Fibroblast of skin of left biceps (primary cell): ENCODE measurements around the gene MRPS15.
"Not testable (repeated sequence)": the region's sequence is repeated elsewhere in the genome, so short reads cannot be mapped to it uniquely, and the experiment has no call there.

ENCODE experiments used
- DNase-seq, 2 experiments: peaks; one replicate each; pipeline ENCODE4 v3.0.0-alpha.2; 2013; ENCODE audit warnings: low read depth in 2 of 2

The MRPS15 gene

DNA sequence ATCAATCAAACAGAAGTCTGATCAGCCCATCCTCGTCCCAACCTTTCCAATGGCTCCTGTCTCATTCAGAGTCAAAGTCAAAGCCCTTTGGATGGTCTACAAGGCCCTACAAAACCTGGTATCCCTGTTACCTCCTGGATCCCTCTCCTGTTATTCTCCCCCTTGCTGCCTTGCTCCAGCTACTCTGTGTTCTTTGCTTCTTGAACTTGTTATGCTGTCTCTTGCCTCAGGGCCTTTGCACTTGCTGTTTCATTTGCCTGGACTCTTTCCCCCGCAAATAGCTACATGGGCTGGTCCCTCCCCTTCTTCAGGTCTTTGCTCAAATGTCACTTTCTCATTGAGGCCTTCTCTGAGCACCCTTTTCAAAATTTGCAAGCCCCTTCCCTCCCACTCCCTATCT, 19.9 kb upstream of the MRPS15 start:
- no peak for DNase-seq

DNA sequence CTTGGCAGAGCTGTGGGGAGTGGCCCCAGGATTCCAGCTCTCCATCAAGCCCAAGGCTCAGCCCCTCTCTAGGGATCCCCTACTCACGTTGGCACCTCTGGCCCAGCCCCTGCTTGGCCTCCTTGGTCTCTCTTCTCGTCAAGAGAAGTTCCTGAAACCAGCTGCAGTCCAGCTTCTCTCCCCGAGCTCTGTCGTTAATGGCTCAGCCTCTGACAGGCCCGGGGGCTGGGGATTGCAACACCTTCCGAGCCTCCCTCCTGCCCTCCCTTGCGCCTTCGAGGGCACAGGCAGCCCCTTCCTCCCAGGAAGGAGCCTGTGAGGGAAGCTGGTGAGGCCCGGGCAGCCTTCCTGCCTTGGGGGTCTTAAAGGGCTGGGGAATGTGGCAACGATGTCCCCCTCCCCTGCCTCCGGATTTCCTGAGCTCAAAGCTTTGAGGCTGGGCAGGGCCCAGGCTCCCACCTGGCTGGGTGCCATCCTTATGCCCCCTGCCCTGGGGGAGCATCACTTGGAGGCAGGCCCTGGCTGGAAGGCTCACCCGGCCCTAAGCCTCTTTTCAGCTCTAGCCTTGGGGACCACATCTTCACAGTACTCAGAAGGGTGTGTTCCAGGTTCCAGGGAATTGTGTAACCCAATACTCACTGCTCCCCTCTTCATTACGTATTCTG, 18.7 kb upstream of the MRPS15 start, which contains the start of gene CSF3R:
Gene CSF3R, minus strand, starts transcription at position 190 of the 665 bp plus-strand sequence. CDS start 3,417 bp downstream, outside the sequence.
- DNase-seq, result no peak

- no peak for DNase-seq
Measured at GRCh38 chr1:36481771-36482723, 17.9 kb upstream of the MRPS15 start.

DNA sequence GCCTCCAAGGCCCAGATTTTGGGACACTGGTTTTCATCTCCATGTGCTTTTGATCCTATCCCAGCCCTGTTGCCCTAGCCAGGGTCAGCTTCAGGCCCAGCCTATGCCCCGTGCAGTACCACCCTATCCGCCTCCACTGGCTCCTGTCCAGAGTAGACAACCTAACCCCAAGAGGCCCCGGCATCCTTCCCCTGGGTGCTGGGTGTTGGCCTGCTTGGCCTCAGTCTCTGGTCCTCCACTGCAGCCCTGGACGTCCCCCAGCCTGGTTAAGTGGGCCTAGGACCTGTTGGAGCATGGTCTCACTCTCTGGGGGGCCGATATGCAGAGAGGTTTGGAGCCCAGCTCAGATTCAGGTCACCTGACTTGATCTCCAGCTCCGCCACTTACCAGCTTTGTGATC, 16.9 kb upstream of the MRPS15 start:
- no peak for DNase-seq

- no peak for DNase-seq
Measured at GRCh38 chr1:36480161-36480560, 16.0 kb upstream of the MRPS15 start.

GRCh38 chr1:36479505-36480051, 15.4 kb upstream of the MRPS15 start:
- DNase-seq, result no peak

- not testable (repeated sequence) for DNase-seq
Measured at GRCh38 chr1:36477615-36478014, 13.4 kb upstream of the MRPS15 start.

- no peak for DNase-seq
Measured at GRCh38 chr1:36476945-36477344, 12.8 kb upstream of the MRPS15 start.

DNA sequence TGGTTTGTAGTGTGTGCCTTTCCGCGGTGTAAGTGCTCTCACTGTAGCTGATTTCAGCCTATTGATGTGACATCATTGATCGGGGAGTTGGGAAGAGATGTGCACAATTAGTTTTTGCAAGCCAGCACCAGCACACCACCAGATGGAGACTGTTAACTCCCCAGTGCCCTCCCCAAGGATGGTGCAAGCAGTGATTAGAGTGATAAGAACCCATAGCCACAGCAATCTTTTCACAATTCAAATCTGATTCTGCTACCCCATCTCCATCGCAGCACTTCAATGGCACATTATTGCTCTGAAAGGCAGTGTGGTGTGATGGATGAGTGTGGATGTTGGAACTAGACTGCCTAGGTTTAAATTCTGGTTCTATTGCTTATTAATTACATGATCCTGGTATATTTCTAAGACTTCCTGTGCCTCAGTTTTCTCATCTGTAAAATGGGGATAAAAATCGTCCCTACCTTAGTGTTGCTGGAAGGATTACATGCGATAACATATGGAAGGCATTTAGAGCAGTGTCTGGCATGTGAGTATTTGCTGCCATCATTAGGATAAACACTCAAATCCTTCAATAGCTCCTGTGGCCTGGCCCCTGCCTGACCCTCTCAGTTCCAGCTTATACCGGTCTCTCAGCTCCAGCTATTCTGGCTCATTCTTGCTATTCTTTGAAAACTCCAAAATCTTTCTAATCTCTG, 11.9 kb upstream of the MRPS15 start:
- no peak for DNase-seq

DNA sequence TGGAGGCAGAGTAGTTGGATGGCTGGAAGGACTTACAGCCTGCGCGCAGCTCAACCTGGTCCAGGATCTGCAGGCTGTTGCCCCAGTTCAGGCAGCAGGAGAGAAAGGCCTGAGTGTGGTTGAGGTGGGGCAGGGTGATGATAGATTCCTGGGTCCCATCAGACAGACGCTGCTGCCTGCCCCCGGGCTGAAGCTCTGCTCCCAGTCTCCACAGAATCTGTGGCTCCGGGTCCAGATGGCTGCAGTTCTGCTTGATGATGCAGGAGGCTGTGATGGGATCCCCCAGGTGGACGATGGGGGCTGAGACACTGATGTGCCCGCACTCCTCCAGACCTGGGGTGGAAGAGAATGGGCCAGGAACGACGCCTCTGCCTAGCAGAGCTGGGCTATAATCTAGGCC, 11.2 kb upstream of the MRPS15 start:
- no peak for DNase-seq

DNA sequence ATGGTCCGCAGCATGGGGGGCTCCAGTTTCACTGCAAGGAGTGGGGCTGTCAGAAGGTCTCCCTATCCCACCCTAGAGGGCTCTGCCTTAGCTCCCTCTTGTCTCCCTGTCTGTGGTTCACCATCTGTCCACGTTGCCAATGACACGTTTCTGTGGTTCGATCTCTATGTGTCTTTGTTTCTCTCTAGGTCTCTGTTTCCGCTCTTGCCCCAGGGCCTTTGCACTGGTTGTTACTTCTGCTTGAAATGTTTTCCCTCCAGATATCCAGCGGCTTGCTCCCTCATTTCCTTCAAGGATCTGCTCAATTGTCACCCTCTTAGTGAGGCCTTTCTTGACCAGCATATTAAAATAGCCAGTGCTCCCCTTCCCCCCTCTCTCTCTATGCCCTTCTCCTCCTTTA, 8.5 kb upstream of the MRPS15 start:
- no peak for DNase-seq

DNA sequence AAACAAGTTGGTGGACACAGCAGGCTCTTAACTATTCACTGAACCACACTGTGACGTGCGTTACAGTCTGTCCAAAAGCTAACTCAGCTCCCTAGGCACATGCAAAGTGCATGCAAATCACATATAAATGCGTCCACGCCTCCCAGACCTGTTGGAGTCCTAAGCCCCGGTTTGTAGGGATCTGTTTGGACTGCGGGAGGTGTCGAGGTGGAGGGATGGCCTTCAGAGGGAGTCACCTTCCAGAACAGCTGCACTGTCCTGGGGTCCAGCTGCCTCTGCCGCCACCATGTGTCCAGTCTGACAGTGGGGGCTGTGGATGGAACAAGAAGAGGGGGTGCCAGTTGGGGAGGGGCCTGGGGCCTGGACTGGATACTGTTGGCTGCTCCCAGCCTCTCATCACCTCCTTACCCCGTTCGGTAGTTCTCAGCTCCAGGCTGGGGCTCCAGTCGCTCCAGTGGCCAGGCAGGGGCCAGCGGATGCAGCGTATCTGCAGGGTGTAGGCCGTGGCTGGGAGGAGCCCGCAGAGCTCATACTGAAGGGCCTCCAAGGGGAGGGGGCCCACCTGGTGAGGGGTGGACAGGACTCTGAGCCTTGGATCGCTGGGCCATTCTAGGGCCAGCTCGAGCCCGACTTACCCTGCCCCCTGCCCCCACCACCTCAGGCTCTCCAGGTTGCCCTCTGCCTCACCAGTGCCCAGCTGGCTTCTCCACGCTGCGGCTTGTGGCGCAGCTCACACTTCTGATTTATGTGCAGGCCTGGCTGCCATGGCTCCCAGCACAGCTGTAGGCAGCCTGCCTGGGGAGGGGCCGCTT, 7.9 kb upstream of the MRPS15 start:
- DNase-seq, result no peak

DNA sequence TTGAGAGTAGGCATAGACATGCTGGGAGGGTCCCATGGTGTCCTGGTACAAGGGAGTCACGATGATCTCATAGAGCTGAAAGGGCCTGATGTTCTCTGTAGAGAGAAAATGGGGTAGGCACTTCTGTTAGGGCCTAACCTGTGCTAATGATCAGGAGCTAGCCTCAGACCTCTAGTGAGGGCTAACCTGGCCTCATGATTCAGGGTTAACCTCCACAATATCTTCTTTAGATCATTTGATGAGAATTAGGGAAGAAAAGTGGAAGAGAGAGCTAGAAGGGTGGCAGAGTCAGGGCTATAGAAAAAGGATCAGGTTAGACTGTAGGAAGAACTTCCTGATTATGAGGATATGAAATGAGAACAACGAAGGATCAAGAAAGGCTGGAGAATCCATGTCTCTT, 5.0 kb upstream of the MRPS15 start:
- DNase-seq, result no peak

- no peak for DNase-seq
Measured at GRCh38 chr1:36467700-36468455, 3.7 kb upstream of the MRPS15 start.

DNA sequence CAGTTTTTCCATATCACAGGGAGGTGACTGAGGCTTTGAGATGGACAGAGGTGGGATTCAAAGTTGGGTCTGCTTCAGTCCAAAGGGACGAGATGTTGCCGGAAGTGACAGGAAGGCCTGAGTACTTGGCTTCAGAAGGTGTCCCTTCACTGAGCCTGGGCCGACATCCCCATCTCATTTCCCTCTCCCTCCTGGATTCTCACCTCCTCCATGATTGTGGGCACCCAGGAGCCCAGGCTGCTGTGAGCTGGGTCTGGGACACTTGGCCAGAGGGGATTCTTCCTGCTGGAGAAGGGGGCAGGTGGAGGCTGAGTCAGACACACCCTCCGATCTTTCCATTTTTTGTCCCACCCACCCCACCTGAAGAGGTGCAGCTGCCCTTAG, 2.8 kb upstream of the MRPS15 start:
- DNase-seq, result no peak

DNA sequence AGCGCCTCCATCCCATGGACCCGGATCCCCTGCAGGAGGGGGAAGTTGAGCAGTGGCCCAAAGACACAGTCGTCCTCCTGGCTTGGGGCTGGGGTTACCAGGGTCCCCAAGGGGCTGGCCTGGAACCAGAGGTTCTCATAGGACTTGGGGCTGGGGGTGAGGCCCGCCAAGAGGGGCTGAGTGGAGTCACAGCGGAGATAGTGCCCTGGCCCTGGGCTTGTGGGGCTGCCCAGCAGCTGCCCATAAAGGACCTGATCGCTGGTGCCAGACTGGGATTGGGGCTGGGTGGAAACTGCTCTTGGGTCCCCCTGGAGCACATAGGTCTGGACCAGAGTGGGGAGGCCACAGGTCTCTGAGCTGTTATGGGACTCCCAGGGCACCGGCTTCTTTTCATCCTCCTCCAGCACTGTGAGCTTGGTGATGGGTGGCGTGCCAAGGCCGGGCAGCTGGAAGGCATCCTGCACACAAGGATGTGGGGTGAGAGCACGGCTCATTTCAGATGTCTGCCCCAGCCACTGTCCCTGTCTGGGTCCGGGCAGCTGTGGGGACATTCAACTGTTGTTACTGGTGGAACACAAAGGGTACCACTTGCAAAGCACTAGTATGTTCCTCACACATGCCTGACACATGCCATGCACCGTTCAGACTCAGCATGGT, 2.3 kb upstream of the MRPS15 start:
- no peak for DNase-seq

DNA sequence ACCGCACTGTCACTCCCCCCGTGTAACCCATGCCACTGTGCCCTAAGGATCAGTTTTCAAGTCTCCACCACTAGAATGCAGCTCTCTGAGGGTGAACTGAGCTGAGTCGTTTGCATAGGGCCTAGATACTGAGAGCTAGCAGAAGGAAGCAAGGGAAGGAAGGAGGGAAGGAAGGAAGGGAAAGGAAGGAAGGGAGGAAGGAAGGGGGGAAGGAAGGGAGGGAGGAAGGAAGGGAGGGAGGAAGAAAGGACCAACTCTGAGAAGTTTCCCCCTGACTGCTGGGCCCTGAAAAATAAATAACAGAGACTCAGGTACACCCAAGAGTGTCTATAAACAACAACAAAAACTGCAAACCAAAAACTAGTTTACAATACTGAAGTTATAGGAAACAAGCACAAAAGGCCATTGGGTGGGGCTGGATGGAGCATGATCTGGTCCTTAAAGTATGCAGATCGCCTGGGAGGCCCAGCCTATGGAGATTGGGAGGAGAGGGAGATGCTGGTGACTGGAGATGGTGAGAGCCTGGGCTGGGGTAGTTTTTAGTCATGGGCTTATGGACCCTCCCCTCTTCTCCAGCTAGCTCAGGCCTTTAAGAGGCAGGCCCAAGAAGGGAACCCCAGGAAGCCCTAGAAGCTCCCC, 1.7 kb upstream of the MRPS15 start:
- DNase-seq, result no peak

GRCh38 chr1:36464605-36465393, 615 bp upstream of the MRPS15 start:
- no peak for DNase-seq

DNA sequence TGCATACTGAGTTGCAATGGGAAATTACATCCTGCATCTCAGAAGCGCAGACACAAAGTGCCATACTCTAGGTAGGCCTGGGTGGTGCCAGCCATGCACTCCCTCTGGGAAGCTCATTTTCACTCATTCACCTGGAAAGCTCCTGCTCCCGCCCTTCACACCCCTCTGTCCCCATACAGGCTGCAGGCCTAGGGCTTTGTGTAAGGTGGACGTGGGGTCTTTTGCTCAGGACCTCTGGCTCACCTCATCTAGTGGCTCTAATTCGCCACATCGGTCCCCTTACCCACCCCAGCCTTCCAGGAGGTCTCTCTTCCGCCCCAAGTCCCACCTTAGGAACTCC, 751 bp downstream of the MRPS15 start:
- DNase-seq, result no peak
